ENCODE results near the gene TAX1BP1. TPM values are rescaled to one million over a fixed set of nuclear protein-coding genes. Genes with fewer than 3 reads are reported as not detected.

TAX1BP1 gene
- total and polyA plus RNA-seq, 2 of the 13 experiments (the other 11 are each of a cell fraction or from before 2014, with no cell fraction given), result 95.2 to 98.9 TPM

- TF ChIP-seq ZNF264 (CRISPR knock-in tag; IDR thresholded peaks at IDR 0.05), result peak; percentile 88; the same call in 1 of the 2 replicates
- 0 out of 4 replicates have a peak, but pooled peaks of 1 of the 2 experiments have one; percentile 12 for TF ChIP-seq KLF16 (CRISPR knock-in tag; IDR thresholded peaks at IDR 0.05)
- TF ChIP-seq ZNF574 (CRISPR knock-in tag; IDR thresholded peaks at IDR 0.05), result peak; percentile 25; the same call in 1 of the 2 replicates
- TF ChIP-seq AGO2 (optimal IDR thresholded peaks at IDR 0.05; ENCODE audit: low read depth, low read length), result peak; percentile 94
- TF ChIP-seq ZNF18 (CRISPR knock-in tag; IDR thresholded peaks at IDR 0.05; ENCODE audit: insufficient replicate concordance), result no peak
- peak in 1 of 2 experiments; percentile 27; a peak in 1 of 4 replicates for TF ChIP-seq MAFK (conservative IDR thresholded peaks at IDR 0.05 in 1 of 2, IDR thresholded peaks at IDR 0.05 in 1 of 2; ENCODE audit: low read length in 2 of 2)
- TF ChIP-seq SMYD3 (CRISPR knock-in tag; IDR thresholded peaks at IDR 0.05), result peak; percentile 13; the same call in 1 of the 2 replicates
- TF ChIP-seq, protein P1, sequence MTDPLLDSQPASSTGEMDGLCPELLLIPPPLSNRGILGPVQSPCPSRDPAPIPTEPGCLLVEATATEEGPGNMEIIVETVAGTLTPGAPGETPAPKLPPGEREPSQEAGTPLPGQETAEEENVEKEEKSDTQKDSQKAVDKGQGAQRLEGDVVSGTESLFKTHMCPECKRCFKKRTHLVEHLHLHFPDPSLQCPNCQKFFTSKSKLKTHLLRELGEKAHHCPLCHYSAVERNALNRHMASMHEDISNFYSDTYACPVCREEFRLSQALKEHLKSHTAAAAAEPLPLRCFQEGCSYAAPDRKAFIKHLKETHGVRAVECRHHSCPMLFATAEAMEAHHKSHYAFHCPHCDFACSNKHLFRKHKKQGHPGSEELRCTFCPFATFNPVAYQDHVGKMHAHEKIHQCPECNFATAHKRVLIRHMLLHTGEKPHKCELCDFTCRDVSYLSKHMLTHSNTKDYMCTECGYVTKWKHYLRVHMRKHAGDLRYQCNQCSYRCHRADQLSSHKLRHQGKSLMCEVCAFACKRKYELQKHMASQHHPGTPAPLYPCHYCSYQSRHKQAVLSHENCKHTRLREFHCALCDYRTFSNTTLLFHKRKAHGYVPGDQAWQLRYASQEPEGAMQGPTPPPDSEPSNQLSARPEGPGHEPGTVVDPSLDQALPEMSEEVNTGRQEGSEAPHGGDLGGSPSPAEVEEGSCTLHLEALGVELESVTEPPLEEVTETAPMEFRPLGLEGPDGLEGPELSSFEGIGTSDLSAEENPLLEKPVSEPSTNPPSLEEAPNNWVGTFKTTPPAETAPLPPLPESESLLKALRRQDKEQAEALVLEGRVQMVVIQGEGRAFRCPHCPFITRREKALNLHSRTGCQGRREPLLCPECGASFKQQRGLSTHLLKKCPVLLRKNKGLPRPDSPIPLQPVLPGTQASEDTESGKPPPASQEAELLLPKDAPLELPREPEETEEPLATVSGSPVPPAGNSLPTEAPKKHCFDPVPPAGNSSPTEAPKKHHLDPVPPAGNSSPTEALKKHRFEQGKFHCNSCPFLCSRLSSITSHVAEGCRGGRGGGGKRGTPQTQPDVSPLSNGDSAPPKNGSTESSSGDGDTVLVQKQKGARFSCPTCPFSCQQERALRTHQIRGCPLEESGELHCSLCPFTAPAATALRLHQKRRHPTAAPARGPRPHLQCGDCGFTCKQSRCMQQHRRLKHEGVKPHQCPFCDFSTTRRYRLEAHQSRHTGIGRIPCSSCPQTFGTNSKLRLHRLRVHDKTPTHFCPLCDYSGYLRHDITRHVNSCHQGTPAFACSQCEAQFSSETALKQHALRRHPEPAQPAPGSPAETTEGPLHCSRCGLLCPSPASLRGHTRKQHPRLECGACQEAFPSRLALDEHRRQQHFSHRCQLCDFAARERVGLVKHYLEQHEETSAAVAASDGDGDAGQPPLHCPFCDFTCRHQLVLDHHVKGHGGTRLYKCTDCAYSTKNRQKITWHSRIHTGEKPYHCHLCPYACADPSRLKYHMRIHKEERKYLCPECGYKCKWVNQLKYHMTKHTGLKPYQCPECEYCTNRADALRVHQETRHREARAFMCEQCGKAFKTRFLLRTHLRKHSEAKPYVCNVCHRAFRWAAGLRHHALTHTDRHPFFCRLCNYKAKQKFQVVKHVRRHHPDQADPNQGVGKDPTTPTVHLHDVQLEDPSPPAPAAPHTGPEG (CRISPR knock-in tag; IDR thresholded peaks at IDR 0.05), result peak; percentile 98
- TF ChIP-seq RAD21 (CRISPR knock-in tag; IDR thresholded peaks at IDR 0.05), result peak; percentile 16; the same call in 1 of the 2 replicates
- TF ChIP-seq ZNF552 (CRISPR knock-in tag; IDR thresholded peaks at IDR 0.05; ENCODE audit: borderline replicate concordance), result no peak
- no peak for TF ChIP-seq NCOR1 (IDR thresholded peaks at IDR 0.05; ENCODE audit: borderline replicate concordance, low read length)
- TF ChIP-seq HDAC2 (CRISPR knock-in tag; IDR thresholded peaks at IDR 0.05), result 0 out of 2 replicates have a peak, but pooled peaks have one; percentile 28
- TF ChIP-seq FOXA3 (CRISPR knock-in tag; IDR thresholded peaks at IDR 0.05), result no peak
- peak; percentile 51; the same call in 1 of the 2 replicates for TF ChIP-seq ZNF275 (CRISPR knock-in tag; IDR thresholded peaks at IDR 0.05; ENCODE audit: borderline replicate concordance)
- TF ChIP-seq, protein P2, sequence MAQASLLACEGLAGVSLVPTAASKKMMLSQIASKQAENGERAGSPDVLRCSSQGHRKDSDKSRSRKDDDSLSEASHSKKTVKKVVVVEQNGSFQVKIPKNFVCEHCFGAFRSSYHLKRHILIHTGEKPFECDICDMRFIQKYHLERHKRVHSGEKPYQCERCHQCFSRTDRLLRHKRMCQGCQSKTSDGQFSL (CRISPR knock-in tag; IDR thresholded peaks at IDR 0.05), result 0 out of 2 replicates have a peak, but pooled peaks have one; percentile 29
Observed at GRCh38 chr7:27740449-27741086, 606 bp downstream of the TAX1BP1 start (continued).
